ENCODE measurements around the gene CDIP1.
A peak's percentile ranks its signal among the peaks of the same experiment; 100 is the strongest.

CDIP1 gene

GRCh38 chr16:4572715-4573114 lies 34.1 kb upstream of the CDIP1 start:
- TF ChIP-seq SUZ12 (IDR thresholded peaks at IDR 0.05; ENCODE audit: extremely low read depth, insufficient read depth, insufficient read length) (no peak), ZNF274 (IDR thresholded peaks at IDR 0.05; ENCODE audit: low read depth, low read length) (no peak), YY1 (IDR thresholded peaks at IDR 0.05; ENCODE audit: insufficient read depth, insufficient read length) (no peak)
- Histone ChIP-seq H3K4me1 (ENCODE audit: insufficient read depth, insufficient read length) (peaks cover 16% of the 10 kb centered on the region), H3K27me3 (ENCODE audit: insufficient read depth, insufficient read length) (peaks cover 1% of the 10 kb centered on the region), H3K36me3 (ENCODE audit: insufficient read depth, insufficient read length, low read length) (no peaks in the 10 kb centered on the region), H3K9ac (ENCODE audit: insufficient read length, low read depth) (no peak overlapping the region), H3K9me3 (ENCODE audit: insufficient read depth, low read length) (no peaks in the 10 kb centered on the region), H3K4me3 (ENCODE audit: insufficient read length, low read depth) (no peak overlapping the region)
- DNase-seq (ENCODE audit: low read depth, low spot score) = no peak

GRCh38 chr16:4570688-4571321 lies 32.2 kb upstream of the CDIP1 start:
- TF ChIP-seq ZNF274 (IDR thresholded peaks at IDR 0.05; ENCODE audit: low read depth, low read length) = no peak
- TF ChIP-seq SUZ12 (IDR thresholded peaks at IDR 0.05; ENCODE audit: extremely low read depth, insufficient read depth, insufficient read length) = no peak
- no peak for TF ChIP-seq YY1 (IDR thresholded peaks at IDR 0.05; ENCODE audit: insufficient read depth, insufficient read length)
- peaks cover 13% of the 10 kb centered on the region for H3K4me1 ChIP-seq (ENCODE audit: insufficient read depth, insufficient read length)
- peaks cover 3% of the 10 kb centered on the region for H3K27me3 ChIP-seq (ENCODE audit: insufficient read depth, insufficient read length)
- no peaks in the 10 kb centered on the region for H3K36me3 ChIP-seq (ENCODE audit: insufficient read depth, insufficient read length, low read length)
- peak; percentile 89 for DNase-seq (ENCODE audit: low read depth, low spot score)
- no peak overlapping the region for H3K4me3 ChIP-seq (ENCODE audit: insufficient read length, low read depth)
- H3K9ac ChIP-seq (ENCODE audit: insufficient read length, low read depth) = no peak overlapping the region
- H3K9me3 ChIP-seq (ENCODE audit: insufficient read depth, low read length) = no peaks in the 10 kb centered on the region

GRCh38 chr16:4570086-4570485 lies 31.5 kb upstream of the CDIP1 start:
- no peak for TF ChIP-seq ZNF274 (IDR thresholded peaks at IDR 0.05; ENCODE audit: low read depth, low read length)
- TF ChIP-seq SUZ12 (IDR thresholded peaks at IDR 0.05; ENCODE audit: extremely low read depth, insufficient read depth, insufficient read length) = no peak
- TF ChIP-seq YY1 (IDR thresholded peaks at IDR 0.05; ENCODE audit: insufficient read depth, insufficient read length) = no peak
- H3K4me3 ChIP-seq (ENCODE audit: insufficient read length, low read depth) = no peak overlapping the region
- H3K27me3 ChIP-seq (ENCODE audit: insufficient read depth, insufficient read length) = peaks cover 3% of the 10 kb centered on the region
- H3K36me3 ChIP-seq (ENCODE audit: insufficient read depth, insufficient read length, low read length) = no peaks in the 10 kb centered on the region
- H3K4me1 ChIP-seq (ENCODE audit: insufficient read depth, insufficient read length) = peaks cover 8% of the 10 kb centered on the region
- no peak for DNase-seq (ENCODE audit: low read depth, low spot score)
- H3K9ac ChIP-seq (ENCODE audit: insufficient read length, low read depth) = no peak overlapping the region
- H3K9me3 ChIP-seq (ENCODE audit: insufficient read depth, low read length) = no peaks in the 10 kb centered on the region

- H3K4me3 ChIP-seq (ENCODE audit: insufficient read length, low read depth) = no peak overlapping the region
- no peak for DNase-seq (ENCODE audit: low read depth, low spot score)
- H3K9me3 ChIP-seq (ENCODE audit: insufficient read depth, low read length) = no peaks in the 10 kb centered on the region
- peaks cover 3% of the 10 kb centered on the region for H3K27me3 ChIP-seq (ENCODE audit: insufficient read depth, insufficient read length)
- H3K36me3 ChIP-seq (ENCODE audit: insufficient read depth, insufficient read length, low read length) = no peaks in the 10 kb centered on the region
- no peak overlapping the region for H3K9ac ChIP-seq (ENCODE audit: insufficient read length, low read depth)
- peaks cover 13% of the 10 kb centered on the region for H3K4me1 ChIP-seq (ENCODE audit: insufficient read depth, insufficient read length)
- TF ChIP-seq ZNF274 (IDR thresholded peaks at IDR 0.05; ENCODE audit: low read depth, low read length) (no peak), SUZ12 (IDR thresholded peaks at IDR 0.05; ENCODE audit: extremely low read depth, insufficient read depth, insufficient read length) (no peak), YY1 (IDR thresholded peaks at IDR 0.05; ENCODE audit: insufficient read depth, insufficient read length) (no peak)
Observed at GRCh38 chr16:4566144-4566543, 27.6 kb upstream of the CDIP1 start.

GRCh38 chr16:4564661-4565267 lies 26.2 kb upstream of the CDIP1 start:
- Histone ChIP-seq H3K4me3 (ENCODE audit: insufficient read length, low read depth) (no peak overlapping the region), H3K4me1 (ENCODE audit: insufficient read depth, insufficient read length) (peaks cover 11% of the 10 kb centered on the region), H3K9me3 (ENCODE audit: insufficient read depth, low read length) (no peaks in the 10 kb centered on the region), H3K27me3 (ENCODE audit: insufficient read depth, insufficient read length) (peaks cover 3% of the 10 kb centered on the region), H3K36me3 (ENCODE audit: insufficient read depth, insufficient read length, low read length) (no peaks in the 10 kb centered on the region), H3K9ac (ENCODE audit: insufficient read length, low read depth) (no peak overlapping the region)
- DNase-seq (ENCODE audit: low read depth, low spot score) = no peak
- TF ChIP-seq SUZ12 (IDR thresholded peaks at IDR 0.05; ENCODE audit: extremely low read depth, insufficient read depth, insufficient read length) (no peak), YY1 (IDR thresholded peaks at IDR 0.05; ENCODE audit: insufficient read depth, insufficient read length) (no peak), ZNF274 (IDR thresholded peaks at IDR 0.05; ENCODE audit: low read depth, low read length) (no peak)

GRCh38 chr16:4561596-4561995 lies 23.0 kb upstream of the CDIP1 start:
- no peak for DNase-seq (ENCODE audit: low read depth, low spot score)

GRCh38 chr16:4557973-4558372 lies 19.4 kb upstream of the CDIP1 start:
- H3K36me3 ChIP-seq (ENCODE audit: insufficient read depth, insufficient read length, low read length) = no peaks in the 10 kb centered on the region
- TF ChIP-seq YY1 (IDR thresholded peaks at IDR 0.05; ENCODE audit: insufficient read depth, insufficient read length) (no peak), ZNF274 (IDR thresholded peaks at IDR 0.05; ENCODE audit: low read depth, low read length) (no peak), SUZ12 (IDR thresholded peaks at IDR 0.05; ENCODE audit: extremely low read depth, insufficient read depth, insufficient read length) (no peak)

More at GRCh38 chr16:4561596-4561995, 23.0 kb upstream of the CDIP1 start:
- Histone ChIP-seq H3K9ac (ENCODE audit: insufficient read length, low read depth) (no peak overlapping the region), H3K36me3 (ENCODE audit: insufficient read depth, insufficient read length, low read length) (no peaks in the 10 kb centered on the region), H3K4me1 (ENCODE audit: insufficient read depth, insufficient read length) (peaks cover 11% of the 10 kb centered on the region), H3K9me3 (ENCODE audit: insufficient read depth, low read length) (no peaks in the 10 kb centered on the region), H3K27me3 (ENCODE audit: insufficient read depth, insufficient read length) (no peaks in the 10 kb centered on the region), H3K4me3 (ENCODE audit: insufficient read length, low read depth) (no peak overlapping the region)
- TF ChIP-seq YY1 (IDR thresholded peaks at IDR 0.05; ENCODE audit: insufficient read depth, insufficient read length) (no peak), ZNF274 (IDR thresholded peaks at IDR 0.05; ENCODE audit: low read depth, low read length) (no peak), SUZ12 (IDR thresholded peaks at IDR 0.05; ENCODE audit: extremely low read depth, insufficient read depth, insufficient read length) (no peak)

More at GRCh38 chr16:4557973-4558372, 19.4 kb upstream of the CDIP1 start:
- peaks cover 10% of the 10 kb centered on the region for H3K4me1 ChIP-seq (ENCODE audit: insufficient read depth, insufficient read length)
- no peaks in the 10 kb centered on the region for H3K27me3 ChIP-seq (ENCODE audit: insufficient read depth, insufficient read length)
- no peak overlapping the region for H3K4me3 ChIP-seq (ENCODE audit: insufficient read length, low read depth)
- H3K9me3 ChIP-seq (ENCODE audit: insufficient read depth, low read length) = no peaks in the 10 kb centered on the region
- no peak overlapping the region for H3K9ac ChIP-seq (ENCODE audit: insufficient read length, low read depth)
- no peak for DNase-seq (ENCODE audit: low read depth, low spot score)
